ENCODE results near the gene UGT1A8. TPM values are rescaled to one million over a fixed set of nuclear protein-coding genes. Genes with fewer than 3 reads are reported as not detected.
A peak's percentile ranks its signal among the peaks of the same experiment; 100 is the strongest.

UGT1A8 gene
- total and polyA plus RNA-seq, 9 of the 15 experiments (the other 6 are each of a cell fraction or from before 2014, with no cell fraction given), result 0.04 TPM; not detected in 8

DNA sequence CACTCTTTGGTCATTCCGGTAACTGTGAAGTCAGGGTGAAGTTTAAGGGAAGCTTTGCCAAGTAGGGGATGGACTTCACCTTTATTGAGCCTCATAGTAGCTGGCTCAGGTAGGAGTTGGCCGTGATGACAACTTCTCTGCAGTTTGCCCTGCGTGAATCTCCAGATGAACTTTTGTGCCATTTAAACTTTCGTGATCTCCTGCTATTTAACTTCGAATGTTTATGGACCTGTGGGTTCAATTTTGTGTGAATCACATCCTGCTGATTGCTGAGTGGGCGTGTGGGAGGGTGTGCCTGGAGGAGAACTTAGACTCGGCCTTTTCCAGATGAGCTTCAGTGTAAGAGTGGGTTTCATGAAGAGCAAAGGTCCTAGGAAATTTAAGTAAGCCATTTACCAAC, 146.8 kb downstream of the UGT1A8 start:
- ATAC-seq (no peak), FAIRE-seq (no peak), DNase-seq (ENCODE audit: extremely low read depth in 1 of 4, low spot score in 3 of 4) (no peak)
- no peaks in the 10 kb centered on the region for H3K9me1 ChIP-seq (ENCODE audit: control insufficient read depth, insufficient read depth, low read length)
- intact Hi-C loops (cut with micrococcal nuclease) (no loop called here), in situ Hi-C loops (cut with MboI) (no loop called here)
- no peaks in the 10 kb centered on the region for H4K20me1 ChIP-seq (replicated peaks; ENCODE audit: control insufficient read depth, insufficient read depth, low read length)
- no peak overlapping the region for H3K4me3 ChIP-seq
- H3K4me2 ChIP-seq (ENCODE audit: insufficient read depth, low read length), result no peak overlapping the region
- 0% methylated on average over 6 of the region's 7 CpGs for WGBS (ENCODE audit: insufficient coverage, low coverage, missing lambda C conversion rate)
- CTCF ChIA-PET (ENCODE audit: low intra/inter-chr PET ratio), result no interaction called here
- no peaks in the 10 kb centered on the region for H3K9me3 ChIP-seq (replicated peaks; ENCODE audit: control insufficient read depth, insufficient read depth, low read depth, low read length)
- H3K9ac ChIP-seq (ENCODE audit: insufficient read depth in 1 of 2, low read depth in 2 of 2, low read length in 2 of 2), result no peak overlapping the region
- peaks cover 0 to 11% of the 10 kb centered on the region in 2 experiments; a peak in 3 of 5 replicates for H3K27me3 ChIP-seq (ENCODE audit: control insufficient read depth in 2 of 2, insufficient read depth in 2 of 2, low read length in 2 of 2)
- no peak for TF ChIP-seq ZNF75A (CRISPR knock-in tag; IDR thresholded peaks at IDR 0.05)
- TF ChIP-seq EGR1 (conservative IDR thresholded peaks at IDR 0.05), result peak; percentile 24; the same call in 1 of the 2 replicates
- no peaks in the 10 kb centered on the region for H3K79me2 ChIP-seq (ENCODE audit: control insufficient read depth, insufficient read depth, low read length)
- no peaks in the 10 kb centered on the region for H3K36me3 ChIP-seq (ENCODE audit: control insufficient read depth, insufficient read depth, low read length)
- no TSS peak for BruUV-seq (replicated peaks)
- H2AFZ ChIP-seq (ENCODE audit: low read depth, low read length), result no peak overlapping the region
- no peaks in the 10 kb centered on the region for H3K4me1 ChIP-seq (replicated peaks in 1 of 2; ENCODE audit: control insufficient read depth in 2 of 2, insufficient read depth in 2 of 2, low read length in 2 of 2)
- H3K27ac ChIP-seq (ENCODE audit: extremely low read depth, low read depth, low read length), result no peak overlapping the region
- POLR2A ChIA-PET, result no interaction called here

DNA sequence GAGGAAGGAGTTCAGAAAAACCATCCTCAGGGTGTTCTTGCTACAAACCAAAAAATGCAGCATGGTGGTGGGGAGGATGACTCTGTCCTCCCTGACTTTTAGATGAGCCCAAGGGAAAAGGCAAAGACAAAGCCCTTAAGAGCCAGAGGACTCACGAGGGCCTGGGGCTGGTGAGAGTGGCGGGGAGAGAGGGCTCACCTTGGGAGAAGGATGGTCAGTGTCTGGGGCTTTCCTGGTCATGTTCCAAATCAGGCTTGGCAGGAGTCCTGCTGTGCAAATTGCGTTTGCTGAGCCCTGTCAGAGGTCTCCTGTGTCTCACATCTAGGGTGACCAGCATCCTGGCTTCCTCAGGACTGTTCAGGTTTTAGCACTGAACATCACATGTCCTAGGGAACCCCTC, 147.3 kb downstream of the UGT1A8 start:
- no peak overlapping the region for H3K4me3 ChIP-seq
- H3K9me3 ChIP-seq (replicated peaks; ENCODE audit: control insufficient read depth, insufficient read depth, low read depth, low read length), result no peaks in the 10 kb centered on the region
- in situ Hi-C loops (cut with MboI) (no loop called here), intact Hi-C loops (cut with micrococcal nuclease) (no loop called here)
- no TSS peak for BruUV-seq (replicated peaks)
- no peak overlapping the region for H3K9ac ChIP-seq (ENCODE audit: insufficient read depth in 1 of 2, low read depth in 2 of 2, low read length in 2 of 2)
- ATAC-seq (no peak), DNase-seq (ENCODE audit: extremely low read depth in 1 of 4, low spot score in 3 of 4) (no peak), FAIRE-seq (no peak)
- ChIA-PET POLR2A (no interaction called here), CTCF (ENCODE audit: low intra/inter-chr PET ratio) (no interaction called here)
- H3K27me3 ChIP-seq (ENCODE audit: control insufficient read depth in 2 of 2, insufficient read depth in 2 of 2, low read length in 2 of 2), result peaks cover 0 to 16% of the 10 kb centered on the region in 2 experiments; a peak in 3 of 5 replicates
- no peaks in the 10 kb centered on the region for H3K9me1 ChIP-seq (ENCODE audit: control insufficient read depth, insufficient read depth, low read length)
- no peaks in the 10 kb centered on the region for H3K4me1 ChIP-seq (replicated peaks in 1 of 2; ENCODE audit: control insufficient read depth in 2 of 2, insufficient read depth in 2 of 2, low read length in 2 of 2)
- no peaks in the 10 kb centered on the region for H3K79me2 ChIP-seq (ENCODE audit: control insufficient read depth, insufficient read depth, low read length)
- no peak overlapping the region for H3K4me2 ChIP-seq (ENCODE audit: insufficient read depth, low read length)
- H2AFZ ChIP-seq (ENCODE audit: low read depth, low read length), result no peak overlapping the region
- no peaks in the 10 kb centered on the region for H3K36me3 ChIP-seq (ENCODE audit: control insufficient read depth, insufficient read depth, low read length)
- WGBS (ENCODE audit: insufficient coverage, low coverage, missing lambda C conversion rate), result 0% methylated on average over 2 of the region's 3 CpGs
- H4K20me1 ChIP-seq (replicated peaks; ENCODE audit: control insufficient read depth, insufficient read depth, low read length), result no peaks in the 10 kb centered on the region
- H3K27ac ChIP-seq (ENCODE audit: extremely low read depth, low read depth, low read length), result no peak overlapping the region
- TF ChIP-seq E2F3 (CRISPR knock-in tag; IDR thresholded peaks at IDR 0.05), result no peak
- no peak for TF ChIP-seq ZNF436 (CRISPR knock-in tag; IDR thresholded peaks at IDR 0.05)
- no peak for TF ChIP-seq KLF16 (IDR thresholded peaks at IDR 0.05)
- TF ChIP-seq, protein P1, sequence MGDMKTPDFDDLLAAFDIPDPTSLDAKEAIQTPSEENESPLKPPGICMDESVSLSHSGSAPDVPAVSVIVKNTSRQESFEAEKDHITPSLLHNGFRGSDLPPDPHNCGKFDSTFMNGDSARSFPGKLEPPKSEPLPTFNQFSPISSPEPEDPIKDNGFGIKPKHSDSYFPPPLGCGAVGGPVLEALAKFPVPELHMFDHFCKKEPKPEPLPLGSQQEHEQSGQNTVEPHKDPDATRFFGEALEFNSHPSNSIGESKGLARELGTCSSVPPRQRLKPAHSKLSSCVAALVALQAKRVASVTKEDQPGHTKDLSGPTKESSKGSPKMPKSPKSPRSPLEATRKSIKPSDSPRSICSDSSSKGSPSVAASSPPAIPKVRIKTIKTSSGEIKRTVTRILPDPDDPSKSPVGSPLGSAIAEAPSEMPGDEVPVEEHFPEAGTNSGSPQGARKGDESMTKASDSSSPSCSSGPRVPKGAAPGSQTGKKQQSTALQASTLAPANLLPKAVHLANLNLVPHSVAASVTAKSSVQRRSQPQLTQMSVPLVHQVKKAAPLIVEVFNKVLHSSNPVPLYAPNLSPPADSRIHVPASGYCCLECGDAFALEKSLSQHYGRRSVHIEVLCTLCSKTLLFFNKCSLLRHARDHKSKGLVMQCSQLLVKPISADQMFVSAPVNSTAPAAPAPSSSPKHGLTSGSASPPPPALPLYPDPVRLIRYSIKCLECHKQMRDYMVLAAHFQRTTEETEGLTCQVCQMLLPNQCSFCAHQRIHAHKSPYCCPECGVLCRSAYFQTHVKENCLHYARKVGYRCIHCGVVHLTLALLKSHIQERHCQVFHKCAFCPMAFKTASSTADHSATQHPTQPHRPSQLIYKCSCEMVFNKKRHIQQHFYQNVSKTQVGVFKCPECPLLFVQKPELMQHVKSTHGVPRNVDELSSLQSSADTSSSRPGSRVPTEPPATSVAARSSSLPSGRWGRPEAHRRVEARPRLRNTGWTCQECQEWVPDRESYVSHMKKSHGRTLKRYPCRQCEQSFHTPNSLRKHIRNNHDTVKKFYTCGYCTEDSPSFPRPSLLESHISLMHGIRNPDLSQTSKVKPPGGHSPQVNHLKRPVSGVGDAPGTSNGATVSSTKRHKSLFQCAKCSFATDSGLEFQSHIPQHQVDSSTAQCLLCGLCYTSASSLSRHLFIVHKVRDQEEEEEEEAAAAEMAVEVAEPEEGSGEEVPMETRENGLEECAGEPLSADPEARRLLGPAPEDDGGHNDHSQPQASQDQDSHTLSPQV (IDR thresholded peaks at IDR 0.05), result no peak
- no peak for TF ChIP-seq BCL6 (CRISPR knock-in tag; IDR thresholded peaks at IDR 0.05)
- no peak for TF ChIP-seq TSC22D4 (tag; IDR thresholded peaks at IDR 0.05)
- no peak for TF ChIP-seq ZNF23 (CRISPR knock-in tag; IDR thresholded peaks at IDR 0.05)
- no peak for TF ChIP-seq HDAC8 (tag; IDR thresholded peaks at IDR 0.05)
- TF ChIP-seq FOXP1 (CRISPR knock-in tag; IDR thresholded peaks at IDR 0.05), result no peak
- no peak for TF ChIP-seq EP300 (IDR thresholded peaks at IDR 0.05; ENCODE audit: low read length)
- TF ChIP-seq DDX20 (tag; IDR thresholded peaks at IDR 0.05; ENCODE audit: low read depth), result no peak
- no peak for TF ChIP-seq ZNF431 (CRISPR knock-in tag; IDR thresholded peaks at IDR 0.05)
- TF ChIP-seq ZNF584 (CRISPR knock-in tag; IDR thresholded peaks at IDR 0.05; ENCODE audit: low read depth), result no peak
- TF ChIP-seq ZNF644 (tag; IDR thresholded peaks at IDR 0.05; ENCODE audit: low read depth), result no peak
